Thyroid gland (tissue), 4 donors: ENCODE measurements around the gene NSUN7. TPM values are rescaled to one million over a fixed set of nuclear protein-coding genes. Genes with fewer than 3 reads are reported as not detected.

ENCODE experiments used
- DNase-seq, 2 donors: peaks; one replicate each; pipeline ENCODE4 v3.0.0-alpha.2; 2019
- H3K27ac ChIP-seq, 3 donors: fragments of 200-600 bp; sonication (generic); 1 replicate in 2 of 3; 2 replicates in 1 of 3; pipeline ENCODE4 v1.5.1; 2016 to 2019; ENCODE audit warnings: mild to moderate bottlenecking in 1 of 3, moderate library complexity in 1 of 3
- H3K27me3 ChIP-seq: fragments of 200-600 bp; sonication (generic); one replicate; pipeline ENCODE4 v1.5.1; 2019
- H3K36me3 ChIP-seq, 2 donors: fragments of 200-600 bp; sonication (generic); one replicate each; pipeline ENCODE4 v1.5.1; 2016 to 2019
- H3K4me1 ChIP-seq, 2 donors: fragments of 200-600 bp; sonication (generic); one replicate each; pipeline ENCODE4 v1.5.1; 2017 to 2019
- H3K4me3 ChIP-seq, 3 donors: fragments of 200-600 bp; sonication (generic); replicated peaks in 1 of 3; 1 replicate in 2 of 3; 2 replicates in 1 of 3; pipeline ENCODE4 v1.5.1; 2016; ENCODE audit warnings: mild to moderate bottlenecking in 1 of 3
- H3K9me3 ChIP-seq: fragments of 200-600 bp; sonication (generic); one replicate; pipeline ENCODE4 v1.5.1; 2017
- POLR2A ChIP-seq, 2 donors: fragments of 450-650 bp; IDR thresholded peaks; one replicate each; pipeline ENCODE4 v1.6.1; 2017; ENCODE audit warnings: antibody characterized with exemption in 2 of 2, mild to moderate bottlenecking in 2 of 2, moderate library complexity in 1 of 2
- WGBS, 2 donors: methylation state at CpG; one replicate each; pipeline ENCODE4 v1.1.5; 2017; 5-methylcytosine and 5-hydroxymethylcytosine counted together
- intact Hi-C: fragments of 100-400 bp; cut with DNase I; formaldehyde crosslinking; loops from one replicate; pipeline ENCODE4 v1.15.1; 2023
- total RNA-seq, 4 donors: library from RNA; depleted of rRNA; stranded (reverse); fragments of >200 nt; gene quantifications; one replicate each; pipeline ENCODE4 v1.2.3, GENCODE V29; 2016
- TF ChIP-seq, protein P1 (sequence below), 6 experiments: fragments of 200-600 bp in 3 of 6; fragments of 450-650 bp in 3 of 6; sonication (generic) in 3 of 6; IDR thresholded peaks; one replicate each; pipeline ENCODE4 v1.5.1; 2016 to 2019; ENCODE audit warnings: antibody characterized with exemption in 6 of 6, mild to moderate bottlenecking in 2 of 6, inconsistent platforms in 1 of 6, moderate library complexity in 1 of 6

Gene NSUN7
- total RNA-seq, 4 donors from 2014 or later = 14.2 to 65.2 (median 19.1) TPM

DNA sequence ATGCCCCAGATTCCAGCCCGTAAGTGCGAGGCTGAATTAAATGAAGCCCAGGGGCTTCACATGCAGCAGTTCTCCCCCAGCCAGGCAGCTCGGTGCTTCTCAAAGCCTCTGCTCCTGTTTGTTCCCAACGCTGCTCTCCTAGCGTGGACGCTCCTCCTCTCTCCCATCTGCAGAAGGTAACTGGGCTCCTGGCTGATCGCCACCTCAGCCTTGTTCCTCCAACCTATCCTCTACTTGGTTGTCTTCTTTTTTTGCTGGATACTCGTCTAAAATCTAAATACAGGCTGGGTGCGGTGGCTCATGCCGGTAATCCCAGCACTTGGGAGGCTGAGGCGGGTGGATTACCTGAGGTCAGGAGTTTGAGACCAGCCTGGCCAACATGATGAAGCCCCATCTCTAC lies 70.3 kb downstream of the NSUN7 start:
- 97 to 98% methylated on average over 11 of the region's 11 CpGs for WGBS, 2 donors
- no peak overlapping the region for H3K27ac ChIP-seq
- TF ChIP-seq POLR2A (IDR thresholded peaks at IDR 0.05) = no peak
- TF ChIP-seq, protein P1, sequence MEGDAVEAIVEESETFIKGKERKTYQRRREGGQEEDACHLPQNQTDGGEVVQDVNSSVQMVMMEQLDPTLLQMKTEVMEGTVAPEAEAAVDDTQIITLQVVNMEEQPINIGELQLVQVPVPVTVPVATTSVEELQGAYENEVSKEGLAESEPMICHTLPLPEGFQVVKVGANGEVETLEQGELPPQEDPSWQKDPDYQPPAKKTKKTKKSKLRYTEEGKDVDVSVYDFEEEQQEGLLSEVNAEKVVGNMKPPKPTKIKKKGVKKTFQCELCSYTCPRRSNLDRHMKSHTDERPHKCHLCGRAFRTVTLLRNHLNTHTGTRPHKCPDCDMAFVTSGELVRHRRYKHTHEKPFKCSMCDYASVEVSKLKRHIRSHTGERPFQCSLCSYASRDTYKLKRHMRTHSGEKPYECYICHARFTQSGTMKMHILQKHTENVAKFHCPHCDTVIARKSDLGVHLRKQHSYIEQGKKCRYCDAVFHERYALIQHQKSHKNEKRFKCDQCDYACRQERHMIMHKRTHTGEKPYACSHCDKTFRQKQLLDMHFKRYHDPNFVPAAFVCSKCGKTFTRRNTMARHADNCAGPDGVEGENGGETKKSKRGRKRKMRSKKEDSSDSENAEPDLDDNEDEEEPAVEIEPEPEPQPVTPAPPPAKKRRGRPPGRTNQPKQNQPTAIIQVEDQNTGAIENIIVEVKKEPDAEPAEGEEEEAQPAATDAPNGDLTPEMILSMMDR (IDR thresholded peaks at IDR 0.05) = no peak
- DNase-seq = no peak
- H3K4me3 ChIP-seq = no peak overlapping the region
- peaks cover 41 to 42% of the 10 kb centered on the region in 2 donors for H3K36me3 ChIP-seq
- H3K4me1 ChIP-seq = peaks cover 8 to 9% of the 10 kb centered on the region in 2 donors
- no peaks in the 10 kb centered on the region for H3K9me3 ChIP-seq
- intact Hi-C loops = no loop called here
- H3K27me3 ChIP-seq = no peaks in the 10 kb centered on the region

- DNase-seq = no peak
- TF ChIP-seq POLR2A (IDR thresholded peaks at IDR 0.05) = no peak
- TF ChIP-seq, protein P1 (IDR thresholded peaks at IDR 0.05) = no peak
- Histone ChIP-seq H3K27me3 (no peaks in the 10 kb centered on the region), H3K27ac (no peak overlapping the region), H3K36me3 (peaks cover 32 to 41% of the 10 kb centered on the region in 2 donors), H3K4me1 (peaks cover 16 to 21% of the 10 kb centered on the region in 2 donors), H3K9me3 (no peaks in the 10 kb centered on the region), H3K4me3 (no peak overlapping the region)
- intact Hi-C loops = no loop called here
- 93% methylated on average over 7 to 8 of the region's 8 CpGs for WGBS, 2 donors
Observed at GRCh38 chr4:40822420-40823166, 72.8 kb downstream of the NSUN7 start.

- DNase-seq = no peak
- intact Hi-C loops = no loop called here
- Histone ChIP-seq H3K4me3 (no peak overlapping the region), H3K27me3 (no peaks in the 10 kb centered on the region), H3K27ac (no peak overlapping the region), H3K36me3 (peaks cover 42 to 49% of the 10 kb centered on the region in 2 donors), H3K9me3 (no peaks in the 10 kb centered on the region), H3K4me1 (peaks cover 16 to 21% of the 10 kb centered on the region in 2 donors)
- WGBS, 2 donors = 93% methylated on average over 15 to 18 of the region's 19 CpGs
- TF ChIP-seq, protein P1 (IDR thresholded peaks at IDR 0.05) = no peak
- TF ChIP-seq POLR2A (IDR thresholded peaks at IDR 0.05) = no peak
Observed at GRCh38 chr4:40825014-40825838, 75.5 kb downstream of the NSUN7 start.

- no peak for TF ChIP-seq POLR2A (IDR thresholded peaks at IDR 0.05)
- TF ChIP-seq, protein P1 (IDR thresholded peaks at IDR 0.05) = no peak
- Histone ChIP-seq H3K4me3 (no peak overlapping the region), H3K4me1 (peaks cover 16 to 21% of the 10 kb centered on the region in 2 donors), H3K27me3 (no peaks in the 10 kb centered on the region), H3K36me3 (peaks cover 31 to 44% of the 10 kb centered on the region in 2 donors), H3K27ac (peak overlapping the region in 1 of 3 donors; percentile 10), H3K9me3 (no peaks in the 10 kb centered on the region)
- WGBS, 2 donors = 50 to 73% methylated on average over 5 of the region's 5 CpGs
- peak; percentile 57 to 59 for DNase-seq
- intact Hi-C loops = no loop called here
Observed at GRCh38 chr4:40826821-40827220, 77.1 kb downstream of the NSUN7 start.
